Stimulated activated memory B cell treated with anti-CD40 and anti-IgM and Interleukin-4, amounts not matched to agents 10 μg/mL and 1 μg/mL and 100 μg/mL, for 72 hours (primary cell): ENCODE results near the gene RAB5A.
A peak's percentile ranks its signal among the peaks of the same experiment; 100 is the strongest.
"Not testable (repeated sequence)": the region's sequence is repeated elsewhere in the genome, so short reads cannot be mapped to it uniquely, and the experiment has no call there.

Source experiments
- ATAC-seq: fragments of 150-1000 bp; cut with Tn5 transposase; 2 replicates; pipeline ENCODE4 v1.10.0; 2021
- H3K27ac Mint-ChIP-seq: one replicate; pipeline ENCODE4 v1.8.0; 2022; ENCODE audit warnings: mild to moderate bottlenecking, mixed read lengths
- H3K27me3 Mint-ChIP-seq: one replicate; pipeline ENCODE4 v1.8.0; 2022; ENCODE audit warnings: mixed read lengths
- H3K36me3 Mint-ChIP-seq: one replicate; pipeline ENCODE4 v1.8.0; 2022; ENCODE audit warnings: mixed read lengths
- H3K4me1 Mint-ChIP-seq: one replicate; pipeline ENCODE4 v1.8.0; 2022; ENCODE audit warnings: mixed read lengths
- H3K4me3 Mint-ChIP-seq: one replicate; pipeline ENCODE4 v1.8.0; 2022; ENCODE audit warnings: mild to moderate bottlenecking, moderate library complexity, mixed read lengths
- H3K9me3 Mint-ChIP-seq: one replicate; pipeline ENCODE4 v1.8.0; 2022; ENCODE audit warnings: mixed read lengths

The RAB5A gene

GRCh38 chr3:19937459-19938294 is 9.2 kb upstream of the RAB5A start:
- Mint-ChIP-seq H3K27ac (no peak overlapping the region), H3K4me1 (peaks cover 19% of the 10 kb centered on the region), H3K9me3 (no peaks in the 10 kb centered on the region), H3K4me3 (no peak overlapping the region), H3K27me3 (peaks cover 9% of the 10 kb centered on the region), H3K36me3 (no peaks in the 10 kb centered on the region)
- peak; percentile 12 for ATAC-seq

- peaks cover 13% of the 10 kb centered on the region for H3K4me1 Mint-ChIP-seq
- H3K4me3 Mint-ChIP-seq, result no peak overlapping the region
- H3K9me3 Mint-ChIP-seq, result no peaks in the 10 kb centered on the region
- H3K27ac Mint-ChIP-seq, result no peak overlapping the region
- ATAC-seq, result no peak
- H3K27me3 Mint-ChIP-seq, result peaks cover 9% of the 10 kb centered on the region
- no peaks in the 10 kb centered on the region for H3K36me3 Mint-ChIP-seq
Measured at GRCh38 chr3:19938295-19938627, 8.6 kb upstream of the RAB5A start.

DNA sequence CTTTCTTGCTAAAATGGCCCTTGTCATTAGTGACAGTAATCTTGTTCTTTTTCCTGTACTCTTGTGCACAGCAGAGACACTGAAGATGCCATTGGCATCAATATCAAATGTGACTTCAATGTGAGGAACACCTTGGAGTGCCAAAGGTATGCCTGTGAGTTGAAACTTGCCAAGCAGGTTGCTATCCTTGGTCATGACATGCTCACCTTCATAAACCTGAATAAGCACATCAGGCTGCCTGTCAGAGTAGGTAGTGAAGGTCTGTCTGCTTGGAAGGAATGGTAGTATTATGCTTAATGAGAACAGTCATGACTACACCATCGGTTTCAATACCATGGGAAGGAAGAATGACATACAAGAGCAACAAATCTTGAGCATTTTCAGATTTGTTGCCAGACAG is 6.3 kb upstream of the RAB5A start:
- H3K36me3 Mint-ChIP-seq, result no peaks in the 10 kb centered on the region
- no peak overlapping the region for H3K27ac Mint-ChIP-seq
- H3K9me3 Mint-ChIP-seq, result no peaks in the 10 kb centered on the region
- H3K4me3 Mint-ChIP-seq, result no peak overlapping the region
- H3K27me3 Mint-ChIP-seq, result no peaks in the 10 kb centered on the region
- no peaks in the 10 kb centered on the region for H3K4me1 Mint-ChIP-seq
- ATAC-seq, result no peak

GRCh38 chr3:19945534-19945933 is 1.4 kb upstream of the RAB5A start:
- peaks cover 4% of the 10 kb centered on the region for H3K36me3 Mint-ChIP-seq
- peak overlapping the region; percentile 12 for H3K4me3 Mint-ChIP-seq
- H3K27ac Mint-ChIP-seq, result peak overlapping the region; percentile 85
- no peaks in the 10 kb centered on the region for H3K27me3 Mint-ChIP-seq
- ATAC-seq, result no peak
- peaks cover 24% of the 10 kb centered on the region for H3K4me1 Mint-ChIP-seq
- no peaks in the 10 kb centered on the region for H3K9me3 Mint-ChIP-seq

- Mint-ChIP-seq H3K4me3 (peak overlapping the region; percentile 82), H3K4me1 (peaks cover 24% of the 10 kb centered on the region), H3K27me3 (no peaks in the 10 kb centered on the region), H3K27ac (peak overlapping the region; percentile 85), H3K36me3 (peaks cover 4% of the 10 kb centered on the region), H3K9me3 (no peaks in the 10 kb centered on the region)
- ATAC-seq, result peak; percentile 6
Measured at GRCh38 chr3:19945969-19946831, 697 bp upstream of the RAB5A start.

- H3K9me3 Mint-ChIP-seq, result no peaks in the 10 kb centered on the region
- peak overlapping the region; percentile 85 for H3K27ac Mint-ChIP-seq
- H3K4me1 Mint-ChIP-seq, result peaks cover 31% of the 10 kb centered on the region
- ATAC-seq, result peak; percentile 7
- H3K4me3 Mint-ChIP-seq, result peak overlapping the region; percentile 82
- H3K27me3 Mint-ChIP-seq, result no peaks in the 10 kb centered on the region
- H3K36me3 Mint-ChIP-seq, result peaks cover 11% of the 10 kb centered on the region
Measured at GRCh38 chr3:19947549-19948225, 790 bp downstream of the RAB5A start.

DNA sequence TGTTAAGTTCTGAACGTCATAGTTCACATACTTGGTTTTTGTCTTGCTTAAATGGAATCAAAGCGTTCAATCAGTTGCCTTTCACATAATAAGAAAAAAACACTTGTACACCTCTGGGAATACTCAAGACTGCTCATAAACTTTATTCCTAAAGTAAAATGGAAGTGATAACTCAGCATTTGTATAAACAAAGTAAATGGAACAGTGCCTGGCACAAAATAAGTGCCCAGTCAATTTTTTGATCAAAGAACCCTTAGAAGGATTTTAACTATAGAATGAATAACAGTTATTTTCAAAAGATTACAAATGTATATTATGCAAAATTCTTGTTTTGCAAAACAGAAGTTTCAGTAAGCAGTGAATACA is 1.3 kb downstream of the RAB5A start:
- ATAC-seq, result no peak
- Mint-ChIP-seq H3K4me1 (peaks cover 31% of the 10 kb centered on the region), H3K36me3 (peaks cover 11% of the 10 kb centered on the region), H3K27me3 (no peaks in the 10 kb centered on the region), H3K27ac (peak overlapping the region; percentile 85), H3K9me3 (no peaks in the 10 kb centered on the region), H3K4me3 (peak overlapping the region; percentile 82)

- Mint-ChIP-seq H3K36me3 (peaks cover 18% of the 10 kb centered on the region), H3K4me3 (no peak overlapping the region), H3K4me1 (peaks cover 40% of the 10 kb centered on the region), H3K27me3 (no peaks in the 10 kb centered on the region), H3K9me3 (no peaks in the 10 kb centered on the region), H3K27ac (no peak overlapping the region)
- ATAC-seq, result no peak
Measured at GRCh38 chr3:19950316-19950715, 3.4 kb downstream of the RAB5A start.

GRCh38 chr3:19954676-19955075 is 7.8 kb downstream of the RAB5A start:
- no peak for ATAC-seq
- no peak overlapping the region for H3K27ac Mint-ChIP-seq
- no peaks in the 10 kb centered on the region for H3K9me3 Mint-ChIP-seq
- no peaks in the 10 kb centered on the region for H3K27me3 Mint-ChIP-seq
- peaks cover 28% of the 10 kb centered on the region for H3K4me1 Mint-ChIP-seq
- H3K4me3 Mint-ChIP-seq, result no peak overlapping the region
- H3K36me3 Mint-ChIP-seq, result peaks cover 25% of the 10 kb centered on the region

GRCh38 chr3:19957354-19957753 is 10.5 kb downstream of the RAB5A start:
- not testable (repeated sequence) for H3K27me3 Mint-ChIP-seq, H3K9me3 Mint-ChIP-seq, ATAC-seq, H3K27ac Mint-ChIP-seq, H3K4me3 Mint-ChIP-seq
- Mint-ChIP-seq H3K4me1 (peaks cover 41% of the 10 kb centered on the region), H3K36me3 (peaks cover 35% of the 10 kb centered on the region)

- no peak for ATAC-seq
- H3K27ac Mint-ChIP-seq, result no peak overlapping the region
- H3K9me3 Mint-ChIP-seq, result no peaks in the 10 kb centered on the region
- peaks cover 48% of the 10 kb centered on the region for H3K4me1 Mint-ChIP-seq
- no peaks in the 10 kb centered on the region for H3K27me3 Mint-ChIP-seq
- peaks cover 40% of the 10 kb centered on the region for H3K36me3 Mint-ChIP-seq
- H3K4me3 Mint-ChIP-seq, result no peak overlapping the region
Measured at GRCh38 chr3:19959505-19959904, 12.6 kb downstream of the RAB5A start.

DNA sequence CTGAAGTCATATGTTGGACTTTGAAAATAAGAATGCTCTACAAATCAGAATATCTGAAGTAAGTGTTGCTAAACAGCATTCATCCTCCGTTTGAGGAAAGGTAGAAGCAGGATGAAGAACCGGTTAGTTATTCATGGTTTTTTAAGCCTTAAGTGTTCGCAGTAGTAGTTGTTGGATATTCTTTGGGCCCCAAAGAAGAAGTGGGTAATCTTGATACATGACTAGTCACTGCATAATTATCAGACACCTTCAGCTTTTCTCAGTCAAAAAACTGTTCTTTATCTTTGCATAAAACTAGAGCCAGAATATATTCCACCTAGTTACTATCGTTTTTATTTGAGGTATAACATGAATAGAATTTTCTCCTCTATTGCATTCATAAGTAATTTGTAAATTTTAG is 13.8 kb downstream of the RAB5A start:
- peaks cover 47% of the 10 kb centered on the region for H3K4me1 Mint-ChIP-seq
- no peak overlapping the region for H3K4me3 Mint-ChIP-seq
- H3K27me3 Mint-ChIP-seq, result no peaks in the 10 kb centered on the region
- H3K27ac Mint-ChIP-seq, result no peak overlapping the region
- no peaks in the 10 kb centered on the region for H3K9me3 Mint-ChIP-seq
- H3K36me3 Mint-ChIP-seq, result peaks cover 39% of the 10 kb centered on the region
- ATAC-seq, result no peak

GRCh38 chr3:19961960-19962359 is 15.1 kb downstream of the RAB5A start:
- Mint-ChIP-seq H3K27ac (peak overlapping the region; percentile 61), H3K27me3 (no peaks in the 10 kb centered on the region), H3K36me3 (peaks cover 48% of the 10 kb centered on the region), H3K9me3 (peaks cover 3% of the 10 kb centered on the region), H3K4me3 (no peak overlapping the region), H3K4me1 (peaks cover 54% of the 10 kb centered on the region)
- ATAC-seq, result no peak

DNA sequence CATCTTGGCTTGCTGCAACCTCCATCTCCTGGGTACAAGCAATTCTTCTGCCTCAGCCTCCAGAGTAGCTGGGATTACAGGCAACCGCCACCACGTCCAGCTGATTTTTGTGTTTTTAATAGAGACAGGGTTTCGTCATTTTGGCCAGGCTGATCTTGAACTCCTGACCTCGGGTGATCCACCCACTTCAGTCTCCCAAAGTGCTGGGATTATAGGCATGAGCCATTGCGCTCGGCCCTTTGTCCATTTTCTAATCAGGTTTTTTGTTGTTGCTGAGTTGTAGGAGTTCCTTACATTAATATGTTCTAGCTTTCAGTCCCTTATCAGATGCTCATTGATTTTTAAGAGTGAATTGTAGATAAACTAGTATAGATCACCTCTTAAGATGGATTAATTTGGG is 20.3 kb downstream of the RAB5A start:
- Mint-ChIP-seq H3K36me3 (peaks cover 50% of the 10 kb centered on the region), H3K4me1 (peaks cover 42% of the 10 kb centered on the region), H3K27ac (no peak overlapping the region), H3K9me3 (peaks cover 3% of the 10 kb centered on the region), H3K4me3 (no peak overlapping the region), H3K27me3 (no peaks in the 10 kb centered on the region)
- no peak for ATAC-seq

DNA sequence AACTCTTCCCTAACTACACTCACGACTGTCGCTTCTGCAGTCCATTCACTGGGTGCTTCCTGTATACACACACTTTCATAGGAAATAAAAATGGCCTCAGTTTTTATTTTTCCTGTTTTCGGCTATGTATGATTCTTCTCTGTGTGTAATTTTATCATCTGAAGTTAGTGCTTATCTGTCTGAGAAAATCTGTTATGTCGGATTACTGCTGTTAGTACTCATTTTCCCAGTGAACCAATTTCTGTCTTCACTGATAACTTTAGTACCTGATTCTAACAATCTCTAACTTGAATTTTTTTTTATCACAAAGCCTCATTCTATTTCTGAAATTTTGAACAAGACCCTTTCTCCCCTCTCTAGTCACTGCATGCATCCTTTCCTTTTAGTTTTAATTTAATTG is 20.9 kb downstream of the RAB5A start:
- Mint-ChIP-seq H3K9me3 (peaks cover 3% of the 10 kb centered on the region), H3K27ac (no peak overlapping the region), H3K36me3 (peaks cover 49% of the 10 kb centered on the region), H3K4me1 (peaks cover 40% of the 10 kb centered on the region), H3K4me3 (no peak overlapping the region), H3K27me3 (no peaks in the 10 kb centered on the region)
- ATAC-seq, result no peak
